Endothelial cell of umbilical vein (primary cell): ENCODE results near the gene LIN7C. TPM values are rescaled to one million over a fixed set of nuclear protein-coding genes. Genes with fewer than 3 reads are reported as not detected.

Experiments used
- BruUV-seq: library from RNA; stranded (reverse); fragments of 400-500 nt; replicated peaks from 2 replicates; lab custom pipeline; 2021; lab: Mats Ljungman, UMichigan
- CTCF ChIA-PET: fragments of 300-600, 350-600 bp; sonication (Branson Sonifier 250); formaldehyde crosslinking; loops from one replicate; lab custom pipeline; 2021; ENCODE audit warnings: antibody characterized with exemption, inconsistent platforms; lab: Charles Lee
- POLR2A ChIA-PET: fragments of 300-600, 350-600 bp; sonication (Branson Sonifier 250); formaldehyde crosslinking; loops from one replicate; lab custom pipeline; 2021; ENCODE audit warnings: antibody characterized with exemption, inconsistent platforms; lab: Charles Lee
- DNase-seq: peaks from one replicate; pipeline ENCODE4 v3.0.0-alpha.2; 2011; ENCODE audit warnings: low read depth, low spot score
- FAIRE-seq: peaks from 2 replicates; lab custom pipeline; 2011; peaks lifted over from hg19 to GRCh38; lab: Jason Lieb, UNC
- H2AFZ ChIP-seq: 2 replicates; pipeline ENCODE4 v1.6.0; 2012; ENCODE audit warnings: low read depth, low read length, control low read depth, inconsistent platforms
- H3K27ac ChIP-seq: 2 replicates; pipeline ENCODE4 v1.5.1; 2011; ENCODE audit warnings: low read depth, mild to moderate bottlenecking, control low read depth, low read length, moderate library complexity; ENCODE audit not compliant: insufficient read depth
- H3K27me3 ChIP-seq, 2 experiments: 2 replicates each; pipeline versions ENCODE4 v1.6.0 to v1.6.1; 2011; ENCODE audit warnings: low read length in 2 of 2, mixed read lengths in 1 of 2; ENCODE audit not compliant: control insufficient read depth in 2 of 2, insufficient read depth in 2 of 2
- H3K36me3 ChIP-seq, 2 experiments: 2 replicates in 1 of 2; 3 replicates in 1 of 2; pipeline ENCODE4 v1.5.1; 2011; ENCODE audit warnings: low read length in 2 of 2, mild to moderate bottlenecking in 1 of 2, moderate library complexity in 1 of 2; ENCODE audit not compliant: control insufficient read depth in 2 of 2, insufficient read depth in 2 of 2; ENCODE audit errors: extremely low read depth in 1 of 2
- H3K4me1 ChIP-seq: 3 replicates; pipeline ENCODE4 v1.5.1; 2011; ENCODE audit warnings: mild to moderate bottlenecking, low read length; ENCODE audit not compliant: control insufficient read depth, insufficient read depth; ENCODE audit errors: extremely low read depth
- H3K4me2 ChIP-seq: 2 replicates; pipeline ENCODE4 v1.6.1; 2011; ENCODE audit warnings: low read length, control low read depth, mixed read lengths; ENCODE audit not compliant: insufficient read depth
- H3K4me3 ChIP-seq, 3 experiments: fragments of 200-600 bp in 1 of 3; sonication (generic), shearing (Covaris generic) in 1 of 3; replicated peaks in 1 of 3; 2 replicates each; pipeline ENCODE4 v1.5.1; 2011 to 2016; ENCODE audit warnings: control low read depth in 3 of 3, low read length in 3 of 3, mild to moderate bottlenecking in 2 of 3, inconsistent platforms in 1 of 3, low read depth in 1 of 3, moderate library complexity in 1 of 3; ENCODE audit not compliant: insufficient read depth in 1 of 3
- H3K79me2 ChIP-seq: 2 replicates; pipeline ENCODE4 v1.6.0; 2012; ENCODE audit warnings: low read length, inconsistent platforms; ENCODE audit not compliant: control insufficient read depth, insufficient read depth
- H3K9ac ChIP-seq: replicated peaks from 2 replicates; pipeline ENCODE3; 2011; ENCODE audit warnings: low read length, control low read depth; ENCODE audit not compliant: insufficient read depth; ENCODE audit errors: extremely low read depth
- H3K9me1 ChIP-seq: replicated peaks from 3 replicates; pipeline ENCODE4 v1.6.0; 2011; ENCODE audit warnings: mild to moderate bottlenecking, low read length; ENCODE audit not compliant: control insufficient read depth, insufficient read depth; ENCODE audit errors: extremely low read depth
- H3K9me3 ChIP-seq: replicated peaks from 2 replicates; pipeline ENCODE4 v1.5.1; 2012; ENCODE audit warnings: low read length, inconsistent platforms; ENCODE audit not compliant: control insufficient read depth, insufficient read depth
- H4K20me1 ChIP-seq: replicated peaks from 2 replicates; pipeline ENCODE3; 2011; ENCODE audit warnings: mild to moderate bottlenecking, low read length; ENCODE audit not compliant: control insufficient read depth, insufficient read depth; ENCODE audit errors: extremely low read depth
- EZH2 ChIP-seq: IDR thresholded peaks from 2 replicates; pipeline ENCODE4 v1.6.1; 2012; ENCODE audit warnings: borderline replicate concordance, low read depth, mild to moderate bottlenecking, moderate library complexity, low read length, inconsistent platforms; ENCODE audit not compliant: severe bottlenecking
- FOS ChIP-seq: IDR thresholded peaks from 2 replicates; pipeline ENCODE4 v1.6.1; 2011; ENCODE audit warnings: mild to moderate bottlenecking, low read length, moderate library complexity, borderline replicate concordance; ENCODE audit not compliant: insufficient read depth
- JUN ChIP-seq: IDR thresholded peaks from 2 replicates; pipeline ENCODE4 v1.6.1; 2011; ENCODE audit warnings: borderline replicate concordance, low read depth; ENCODE audit not compliant: insufficient read length, insufficient read depth
- MYC ChIP-seq: IDR thresholded peaks from one replicate; pipeline ENCODE4 v1.6.1; 2011; ENCODE audit warnings: mild to moderate bottlenecking, low read depth, low read length
- POLR2A ChIP-seq: IDR thresholded peaks from 2 replicates; pipeline ENCODE4 v1.6.1; 2012; ENCODE audit warnings: low read depth, mild to moderate bottlenecking, control low read depth, low read length
- dilution Hi-C: fragments of 300-500 bp; cut with MboI; formaldehyde crosslinking; loops from one replicate; pipeline ENCODE4 v1.15.0; 2019; ENCODE audit warnings: low sequenced_read_pairs; ENCODE audit not compliant: extremely low pct_ligation_motif_present
- intact Hi-C: fragments of 100-400 bp; cut with micrococcal nuclease; formaldehyde crosslinking; loops from one replicate; pipeline ENCODE4 v1.10.0; 2022
- polyA plus RNA-seq, 4 experiments: library from polyadenylated mRNA; depleted of rRNA in 3 of 4; stranded (reverse) in 3 of 4; unstranded in 1 of 4; fragments of >200 nt; gene quantifications; 2 replicates each; pipeline versions ENCODE4 v1.2.1 to v1.2.3, GENCODE V29; 2011 to 2012; ENCODE audit warnings: missing spikeins in 1 of 4
- total RNA-seq: library from RNA; stranded (reverse); gene quantifications from 2 replicates; pipeline ENCODE4 v1.2.3, GENCODE V29; 2021
- TF ChIP-seq, protein P1 (sequence below), 2 donors: IDR thresholded peaks; 1 replicate in 1 of 2; 2 replicates in 1 of 2; pipeline ENCODE4 v1.5.1; 2011; ENCODE audit warnings: low read length in 2 of 2, mild to moderate bottlenecking in 2 of 2, moderate library complexity in 2 of 2, control low read depth in 1 of 2, inconsistent platforms in 1 of 2, low read depth in 1 of 2; ENCODE audit not compliant: insufficient read depth in 1 of 2; ENCODE audit errors: extremely low read depth in 1 of 2
- TF ChIP-seq, protein P2 (sequence below): IDR thresholded peaks from 2 replicates; pipeline ENCODE4 v1.6.1; 2011; ENCODE audit not compliant: insufficient read depth, insufficient read length

LIN7C gene
- total and polyA plus RNA-seq, 2 donors (not counting 3 experiments of a cell fraction or from before 2014, with no cell fraction given): 7.1 to 24.9 TPM

DNA sequence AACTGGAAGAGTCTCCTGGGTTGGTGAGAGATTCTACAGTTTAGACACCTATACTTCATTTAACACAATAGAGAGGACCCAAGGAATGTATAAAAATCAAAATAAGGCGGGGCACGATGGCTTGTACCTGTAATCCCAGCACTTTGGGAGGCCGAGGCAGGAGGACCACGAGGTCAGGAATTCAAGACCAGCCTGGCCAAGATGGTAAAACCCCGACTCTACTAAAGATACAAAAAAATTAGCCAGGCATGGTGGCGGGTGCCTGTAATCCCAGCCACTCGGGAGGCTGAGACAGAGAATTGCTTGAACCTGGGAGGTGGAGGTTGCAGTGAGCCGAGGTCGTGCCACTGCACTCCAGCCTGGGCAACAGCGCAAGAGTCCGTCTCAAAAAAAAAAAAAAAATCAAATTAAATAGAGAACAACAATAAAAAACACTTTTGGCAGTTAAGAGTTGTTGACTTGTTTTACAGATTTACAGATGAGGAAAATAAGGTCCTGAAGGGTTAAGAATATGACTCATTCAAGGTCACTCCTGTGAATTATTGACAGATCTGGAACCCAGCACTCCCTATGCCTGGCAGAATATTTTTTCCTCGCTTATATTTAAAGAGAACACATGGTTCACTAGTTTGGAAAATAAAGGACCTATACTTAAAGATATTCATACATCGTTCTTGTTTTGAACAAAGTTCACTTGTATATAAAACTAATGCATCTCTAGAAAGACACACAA, 39.2 kb downstream of the LIN7C start:
- intact Hi-C loops: no loop called here
- H3K4me2 ChIP-seq: no peak overlapping the region
- no peaks in the 10 kb centered on the region for H3K36me3 ChIP-seq
- H3K9ac ChIP-seq: no peak overlapping the region
- no peak for DNase-seq
- no peak for TF ChIP-seq FOS
- TF ChIP-seq, protein P1, sequence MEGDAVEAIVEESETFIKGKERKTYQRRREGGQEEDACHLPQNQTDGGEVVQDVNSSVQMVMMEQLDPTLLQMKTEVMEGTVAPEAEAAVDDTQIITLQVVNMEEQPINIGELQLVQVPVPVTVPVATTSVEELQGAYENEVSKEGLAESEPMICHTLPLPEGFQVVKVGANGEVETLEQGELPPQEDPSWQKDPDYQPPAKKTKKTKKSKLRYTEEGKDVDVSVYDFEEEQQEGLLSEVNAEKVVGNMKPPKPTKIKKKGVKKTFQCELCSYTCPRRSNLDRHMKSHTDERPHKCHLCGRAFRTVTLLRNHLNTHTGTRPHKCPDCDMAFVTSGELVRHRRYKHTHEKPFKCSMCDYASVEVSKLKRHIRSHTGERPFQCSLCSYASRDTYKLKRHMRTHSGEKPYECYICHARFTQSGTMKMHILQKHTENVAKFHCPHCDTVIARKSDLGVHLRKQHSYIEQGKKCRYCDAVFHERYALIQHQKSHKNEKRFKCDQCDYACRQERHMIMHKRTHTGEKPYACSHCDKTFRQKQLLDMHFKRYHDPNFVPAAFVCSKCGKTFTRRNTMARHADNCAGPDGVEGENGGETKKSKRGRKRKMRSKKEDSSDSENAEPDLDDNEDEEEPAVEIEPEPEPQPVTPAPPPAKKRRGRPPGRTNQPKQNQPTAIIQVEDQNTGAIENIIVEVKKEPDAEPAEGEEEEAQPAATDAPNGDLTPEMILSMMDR (IDR thresholded peaks at IDR 0.05; ENCODE audit: extremely low read depth in 1 of 2, insufficient read depth in 1 of 2, low read depth in 1 of 2, low read length in 2 of 2): no peak
- TF ChIP-seq JUN: no peak
- TF ChIP-seq MYC: no peak
- TF ChIP-seq, protein P2, sequence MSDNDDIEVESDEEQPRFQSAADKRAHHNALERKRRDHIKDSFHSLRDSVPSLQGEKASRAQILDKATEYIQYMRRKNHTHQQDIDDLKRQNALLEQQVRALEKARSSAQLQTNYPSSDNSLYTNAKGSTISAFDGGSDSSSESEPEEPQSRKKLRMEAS: no peak
- no peak for TF ChIP-seq EZH2
- TF ChIP-seq POLR2A: no peak
- H3K27me3 ChIP-seq: peaks cover 0 to 2% of the 10 kb centered on the region in 2 experiments
- H3K9me1 ChIP-seq: no peaks in the 10 kb centered on the region
- ChIA-PET CTCF (interaction anchor here (1.5 kb wide), 3 partner anchors 19 to 105 kb away, joined by 4 to 11 read pairs (median 8); partner anchors contain the start of gene CCDC34), POLR2A (no interaction called here)
- no TSS peak for BruUV-seq
- FAIRE-seq: peak; percentile 8
- H2AFZ ChIP-seq: no peak overlapping the region
- H3K4me1 ChIP-seq: peaks cover 19% of the 10 kb centered on the region
- H3K27ac ChIP-seq: no peak overlapping the region
- no peaks in the 10 kb centered on the region for H3K79me2 ChIP-seq
- no peak overlapping the region for H3K4me3 ChIP-seq
- dilution Hi-C loops: no loop called here
- no peaks in the 10 kb centered on the region for H3K9me3 ChIP-seq
- H4K20me1 ChIP-seq: no peaks in the 10 kb centered on the region
